M059J (cell line): ENCODE results near the gene TBC1D19. TPM values are rescaled to one million over a fixed set of nuclear protein-coding genes. Genes with fewer than 3 reads are reported as not detected.
"Not testable (repeated sequence)": the region's sequence is repeated elsewhere in the genome, so short reads cannot be mapped to it uniquely, and the experiment has no call there.

ENCODE experiments used
- DNase-seq: peaks from one replicate; pipeline ENCODE4 v3.0.0-alpha.2; 2012; ENCODE audit warnings: low read depth
- total RNA-seq: library from RNA; depleted of rRNA; stranded (reverse); fragments of >200 nt; shearing (Covaris generic); gene quantifications from 2 replicates; pipeline ENCODE4 v1.2.3, GENCODE V29; 2014

Gene TBC1D19
- total RNA-seq, 1 experiment from 2014 or later = 28.6 TPM

- DNase-seq = no peak
Observed at GRCh38 chr4:26601204-26601603, 17.3 kb downstream of the TBC1D19 start.

- no peak for DNase-seq
Observed at GRCh38 chr4:26607776-26608175, 23.9 kb downstream of the TBC1D19 start.

- no peak for DNase-seq
Observed at GRCh38 chr4:26609391-26609790, 25.5 kb downstream of the TBC1D19 start.

GRCh38 chr4:26609868-26610267 is 26.0 kb downstream of the TBC1D19 start:
- no peak for DNase-seq

GRCh38 chr4:26611372-26611771 is 27.5 kb downstream of the TBC1D19 start:
- no peak for DNase-seq

- DNase-seq = no peak
Observed at GRCh38 chr4:26611885-26612284, 28.0 kb downstream of the TBC1D19 start.

GRCh38 chr4:26613237-26613636 is 29.4 kb downstream of the TBC1D19 start:
- peak; percentile 12 for DNase-seq

- no peak for DNase-seq
Observed at GRCh38 chr4:26613735-26614134, 29.9 kb downstream of the TBC1D19 start.

GRCh38 chr4:26619784-26620183 is 35.9 kb downstream of the TBC1D19 start:
- peak; percentile 4 for DNase-seq

GRCh38 chr4:26621366-26621765 is 37.5 kb downstream of the TBC1D19 start:
- no peak for DNase-seq

- DNase-seq = no peak
Observed at GRCh38 chr4:26622913-26623312, 39.0 kb downstream of the TBC1D19 start.

GRCh38 chr4:26626658-26627057 is 42.8 kb downstream of the TBC1D19 start:
- DNase-seq = not testable (repeated sequence)

- no peak for DNase-seq
Observed at GRCh38 chr4:26632916-26633315, 49.0 kb downstream of the TBC1D19 start.

GRCh38 chr4:26634237-26634636 is 50.4 kb downstream of the TBC1D19 start:
- DNase-seq = no peak

GRCh38 chr4:26636458-26636857 is 52.6 kb downstream of the TBC1D19 start:
- DNase-seq = no peak

GRCh38 chr4:26640639-26641038 is 56.8 kb downstream of the TBC1D19 start:
- DNase-seq = not testable (repeated sequence)

- no peak for DNase-seq
Observed at GRCh38 chr4:26647523-26648224, 63.8 kb downstream of the TBC1D19 start.

- no peak for DNase-seq
Observed at GRCh38 chr4:26648260-26648659, 64.4 kb downstream of the TBC1D19 start.

GRCh38 chr4:26660261-26660660 is 76.4 kb downstream of the TBC1D19 start:
- DNase-seq = no peak

- DNase-seq = no peak
Observed at GRCh38 chr4:26663888-26664287, 80.0 kb downstream of the TBC1D19 start.

GRCh38 chr4:26670903-26671537 is 87.1 kb downstream of the TBC1D19 start:
- DNase-seq = no peak

GRCh38 chr4:26679040-26679695 is 95.3 kb downstream of the TBC1D19 start:
- not testable (repeated sequence) for DNase-seq

- no peak for DNase-seq
Observed at GRCh38 chr4:26682436-26682835, 98.6 kb downstream of the TBC1D19 start.
